ENCODE measurements around the gene ATF7IP2.

Gene ATF7IP2

DNA sequence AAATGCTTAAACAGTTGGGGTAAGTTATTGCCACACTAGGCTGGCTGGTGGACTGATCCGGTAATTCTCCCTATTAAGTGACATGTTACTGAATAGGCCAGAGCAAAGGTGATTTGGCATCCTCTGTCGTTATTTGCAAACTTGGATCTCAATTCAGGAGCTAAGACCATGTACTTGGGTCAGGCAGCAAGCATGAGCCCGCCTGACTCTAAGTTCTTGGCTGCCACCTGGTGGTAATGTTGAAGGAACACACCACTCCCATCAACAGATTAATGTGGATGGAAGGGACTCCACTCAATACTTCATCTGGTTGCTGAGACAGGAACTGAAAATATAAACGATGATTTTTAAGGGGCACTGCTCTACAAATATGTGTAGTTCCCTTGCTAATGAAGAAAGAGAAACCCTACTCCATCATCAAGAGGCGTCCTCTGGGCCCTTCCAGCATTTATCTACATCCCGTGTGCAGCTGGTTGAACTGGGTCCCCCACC, 123.7 kb downstream of the ATF7IP2 start:
- Histone ChIP-seq H3K4me3 (ENCODE audit: low read depth in 1 of 2, low read length in 2 of 2) (no peak overlapping the region), H3K4me1 (ENCODE audit: control insufficient read depth in 1 of 2, insufficient read depth in 2 of 2, low read length in 2 of 2) (peaks cover 0 to 7% of the 10 kb centered on the region in 2 donors), H3K27me3 (ENCODE audit: control insufficient read depth in 1 of 2, insufficient read depth in 2 of 2, low read length in 2 of 2) (no peaks in the 10 kb centered on the region), H3K36me3 (ENCODE audit: control insufficient read depth in 1 of 2, insufficient read depth in 2 of 2, low read length in 2 of 2) (no peaks in the 10 kb centered on the region), H3K9me3 (ENCODE audit: control insufficient read depth in 1 of 2, low read length in 2 of 2) (peaks cover 0 to 3% of the 10 kb centered on the region in 2 donors), H3K27ac (ENCODE audit: low read depth, low read length) (no peak overlapping the region), H3K9ac (ENCODE audit: low read depth in 1 of 2, low read length in 2 of 2) (no peak overlapping the region)

DNA sequence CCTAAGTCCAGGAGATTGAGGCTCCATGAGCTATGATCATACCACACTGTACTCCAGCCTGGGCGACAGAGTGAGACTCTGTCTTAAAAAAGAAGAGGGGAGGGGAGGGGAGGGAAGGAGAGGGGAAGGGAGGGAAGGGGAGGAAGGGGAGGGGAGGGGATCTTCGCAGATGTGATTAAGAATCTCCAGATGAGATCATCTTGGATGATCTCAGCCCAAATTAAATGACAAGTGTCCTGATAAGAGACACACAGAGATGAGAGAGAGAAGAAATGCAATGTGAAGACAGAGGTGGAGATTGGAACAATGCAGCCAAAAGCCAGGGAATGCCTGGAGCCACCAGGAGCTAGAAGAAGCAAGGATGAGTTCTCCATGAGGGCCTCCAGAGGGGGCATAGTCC, 124.4 kb downstream of the ATF7IP2 start:
- Histone ChIP-seq H3K4me3 (ENCODE audit: low read depth in 1 of 2, low read length in 2 of 2) (no peak overlapping the region), H3K27me3 (ENCODE audit: control insufficient read depth in 1 of 2, insufficient read depth in 2 of 2, low read length in 2 of 2) (no peaks in the 10 kb centered on the region), H3K36me3 (ENCODE audit: control insufficient read depth in 1 of 2, insufficient read depth in 2 of 2, low read length in 2 of 2) (no peaks in the 10 kb centered on the region), H3K9me3 (ENCODE audit: control insufficient read depth in 1 of 2, low read length in 2 of 2) (no peaks in the 10 kb centered on the region), H3K4me1 (ENCODE audit: control insufficient read depth in 1 of 2, insufficient read depth in 2 of 2, low read length in 2 of 2) (peaks cover 0 to 7% of the 10 kb centered on the region in 2 donors), H3K27ac (ENCODE audit: low read depth, low read length) (no peak overlapping the region), H3K9ac (ENCODE audit: low read depth in 1 of 2, low read length in 2 of 2) (no peak overlapping the region)

GRCh38 chr16:10511829-10512228, 126.0 kb downstream of the ATF7IP2 start:
- H3K9ac ChIP-seq (ENCODE audit: low read depth in 1 of 2, low read length in 2 of 2): no peak overlapping the region
- H3K27ac ChIP-seq (ENCODE audit: low read depth, low read length): no peak overlapping the region
- H3K36me3 ChIP-seq (ENCODE audit: control insufficient read depth in 1 of 2, insufficient read depth in 2 of 2, low read length in 2 of 2): no peaks in the 10 kb centered on the region
- H3K27me3 ChIP-seq (ENCODE audit: control insufficient read depth in 1 of 2, insufficient read depth in 2 of 2, low read length in 2 of 2): no peaks in the 10 kb centered on the region
- H3K4me1 ChIP-seq (ENCODE audit: control insufficient read depth in 1 of 2, insufficient read depth in 2 of 2, low read length in 2 of 2): peaks cover 0 to 7% of the 10 kb centered on the region in 2 donors
- H3K9me3 ChIP-seq (ENCODE audit: control insufficient read depth in 1 of 2, low read length in 2 of 2): no peaks in the 10 kb centered on the region
- no peak overlapping the region for H3K4me3 ChIP-seq (ENCODE audit: low read depth in 1 of 2, low read length in 2 of 2)

GRCh38 chr16:10514369-10515055, 128.7 kb downstream of the ATF7IP2 start:
- no peak overlapping the region for H3K27ac ChIP-seq (ENCODE audit: low read depth, low read length)
- no peak overlapping the region for H3K4me3 ChIP-seq (ENCODE audit: low read depth in 1 of 2, low read length in 2 of 2)
- peak overlapping the region in 1 of 2 donors; percentile 7 for H3K9ac ChIP-seq (ENCODE audit: low read depth in 1 of 2, low read length in 2 of 2)

GRCh38 chr16:10517868-10518267, 132.0 kb downstream of the ATF7IP2 start:
- no peaks in the 10 kb centered on the region for H3K9me3 ChIP-seq (ENCODE audit: control insufficient read depth in 1 of 2, low read length in 2 of 2)
- no peak overlapping the region for H3K9ac ChIP-seq (ENCODE audit: low read depth in 1 of 2, low read length in 2 of 2)
- H3K36me3 ChIP-seq (ENCODE audit: control insufficient read depth in 1 of 2, insufficient read depth in 2 of 2, low read length in 2 of 2): no peaks in the 10 kb centered on the region
- H3K4me1 ChIP-seq (ENCODE audit: control insufficient read depth in 1 of 2, insufficient read depth in 2 of 2, low read length in 2 of 2): no peaks in the 10 kb centered on the region
- no peaks in the 10 kb centered on the region for H3K27me3 ChIP-seq (ENCODE audit: control insufficient read depth in 1 of 2, insufficient read depth in 2 of 2, low read length in 2 of 2)
- H3K4me3 ChIP-seq (ENCODE audit: low read depth in 1 of 2, low read length in 2 of 2): no peak overlapping the region
- H3K27ac ChIP-seq (ENCODE audit: low read depth, low read length): no peak overlapping the region

More at GRCh38 chr16:10514369-10515055, 128.7 kb downstream of the ATF7IP2 start:
- no peaks in the 10 kb centered on the region for H3K9me3 ChIP-seq (ENCODE audit: control insufficient read depth in 1 of 2, low read length in 2 of 2)
- H3K36me3 ChIP-seq (ENCODE audit: control insufficient read depth in 1 of 2, insufficient read depth in 2 of 2, low read length in 2 of 2): no peaks in the 10 kb centered on the region
- H3K27me3 ChIP-seq (ENCODE audit: control insufficient read depth in 1 of 2, insufficient read depth in 2 of 2, low read length in 2 of 2): no peaks in the 10 kb centered on the region
- peaks cover 0 to 3% of the 10 kb centered on the region in 2 donors for H3K4me1 ChIP-seq (ENCODE audit: control insufficient read depth in 1 of 2, insufficient read depth in 2 of 2, low read length in 2 of 2)

- no peaks in the 10 kb centered on the region for H3K36me3 ChIP-seq (ENCODE audit: control insufficient read depth in 1 of 2, insufficient read depth in 2 of 2, low read length in 2 of 2)
- no peaks in the 10 kb centered on the region for H3K4me1 ChIP-seq (ENCODE audit: control insufficient read depth in 1 of 2, insufficient read depth in 2 of 2, low read length in 2 of 2)
- no peak overlapping the region for H3K9ac ChIP-seq (ENCODE audit: low read depth in 1 of 2, low read length in 2 of 2)
- no peaks in the 10 kb centered on the region for H3K27me3 ChIP-seq (ENCODE audit: control insufficient read depth in 1 of 2, insufficient read depth in 2 of 2, low read length in 2 of 2)
- H3K4me3 ChIP-seq (ENCODE audit: low read depth in 1 of 2, low read length in 2 of 2): no peak overlapping the region
- H3K9me3 ChIP-seq (ENCODE audit: control insufficient read depth in 1 of 2, low read length in 2 of 2): no peaks in the 10 kb centered on the region
- no peak overlapping the region for H3K27ac ChIP-seq (ENCODE audit: low read depth, low read length)
Observed at GRCh38 chr16:10518479-10519041, 132.7 kb downstream of the ATF7IP2 start.

GRCh38 chr16:10519297-10519696, 133.4 kb downstream of the ATF7IP2 start:
- no peaks in the 10 kb centered on the region for H3K27me3 ChIP-seq (ENCODE audit: control insufficient read depth in 1 of 2, insufficient read depth in 2 of 2, low read length in 2 of 2)
- no peak overlapping the region for H3K4me3 ChIP-seq (ENCODE audit: low read depth in 1 of 2, low read length in 2 of 2)
- no peaks in the 10 kb centered on the region for H3K9me3 ChIP-seq (ENCODE audit: control insufficient read depth in 1 of 2, low read length in 2 of 2)
- no peak overlapping the region for H3K9ac ChIP-seq (ENCODE audit: low read depth in 1 of 2, low read length in 2 of 2)
- no peak overlapping the region for H3K27ac ChIP-seq (ENCODE audit: low read depth, low read length)
- no peaks in the 10 kb centered on the region for H3K36me3 ChIP-seq (ENCODE audit: control insufficient read depth in 1 of 2, insufficient read depth in 2 of 2, low read length in 2 of 2)
- H3K4me1 ChIP-seq (ENCODE audit: control insufficient read depth in 1 of 2, insufficient read depth in 2 of 2, low read length in 2 of 2): no peaks in the 10 kb centered on the region

DNA sequence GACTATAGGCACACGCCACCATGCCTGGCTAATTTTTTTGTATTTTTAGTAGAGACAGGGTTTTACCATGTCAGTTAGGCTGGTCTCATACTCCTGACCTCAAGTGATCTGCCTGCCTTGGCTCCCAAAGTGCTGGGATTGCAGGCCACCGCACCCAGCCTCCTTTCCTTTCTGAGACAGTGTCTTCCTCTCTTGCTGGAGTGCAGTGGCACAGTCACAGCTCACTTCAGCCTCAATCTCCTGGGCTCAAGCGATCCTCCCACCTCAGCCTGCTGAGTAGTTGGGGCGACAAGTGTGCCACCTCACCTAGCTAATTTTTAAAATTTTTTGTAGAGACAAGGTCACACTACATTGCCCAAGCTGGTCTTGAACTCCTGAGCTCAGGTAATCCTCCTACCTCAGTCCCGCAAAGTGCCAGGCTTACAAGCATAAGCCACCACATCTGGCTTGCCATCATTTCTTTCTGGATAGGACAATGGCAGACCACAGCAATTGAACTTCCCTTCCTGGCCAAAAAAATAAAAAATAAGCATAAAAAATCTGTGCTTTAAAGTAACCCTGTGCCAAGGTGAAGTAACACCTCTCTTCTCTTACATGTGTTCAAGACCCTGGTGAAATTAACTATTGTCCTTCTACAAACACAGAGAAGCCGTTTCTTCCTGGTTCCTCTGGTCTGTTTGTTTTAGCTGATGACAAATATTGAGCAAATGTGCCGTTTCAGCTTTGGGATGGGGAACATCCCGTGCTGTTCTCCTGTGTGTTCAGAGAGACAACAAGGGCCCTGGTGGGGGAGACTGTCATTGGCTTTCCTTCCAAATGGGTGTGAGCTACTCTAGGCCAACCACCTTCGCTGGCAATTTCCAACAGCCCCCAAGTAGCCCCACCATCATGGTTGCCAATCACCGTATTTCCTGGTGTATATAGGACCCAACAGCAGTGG, 134.3 kb downstream of the ATF7IP2 start:
- no peaks in the 10 kb centered on the region for H3K4me1 ChIP-seq (ENCODE audit: control insufficient read depth in 1 of 2, insufficient read depth in 2 of 2, low read length in 2 of 2)
- H3K27me3 ChIP-seq (ENCODE audit: control insufficient read depth in 1 of 2, insufficient read depth in 2 of 2, low read length in 2 of 2): no peaks in the 10 kb centered on the region
- no peak overlapping the region for H3K9ac ChIP-seq (ENCODE audit: low read depth in 1 of 2, low read length in 2 of 2)
- H3K4me3 ChIP-seq (ENCODE audit: low read depth in 1 of 2, low read length in 2 of 2): no peak overlapping the region
- H3K27ac ChIP-seq (ENCODE audit: low read depth, low read length): no peak overlapping the region
- H3K36me3 ChIP-seq (ENCODE audit: control insufficient read depth in 1 of 2, insufficient read depth in 2 of 2, low read length in 2 of 2): no peaks in the 10 kb centered on the region
- no peaks in the 10 kb centered on the region for H3K9me3 ChIP-seq (ENCODE audit: control insufficient read depth in 1 of 2, low read length in 2 of 2)

- H3K36me3 ChIP-seq (ENCODE audit: control insufficient read depth in 1 of 2, insufficient read depth in 2 of 2, low read length in 2 of 2): no peaks in the 10 kb centered on the region
- H3K4me1 ChIP-seq (ENCODE audit: control insufficient read depth in 1 of 2, insufficient read depth in 2 of 2, low read length in 2 of 2): no peaks in the 10 kb centered on the region
- H3K9ac ChIP-seq (ENCODE audit: low read depth in 1 of 2, low read length in 2 of 2): no peak overlapping the region
- H3K27ac ChIP-seq (ENCODE audit: low read depth, low read length): no peak overlapping the region
- no peaks in the 10 kb centered on the region for H3K27me3 ChIP-seq (ENCODE audit: control insufficient read depth in 1 of 2, insufficient read depth in 2 of 2, low read length in 2 of 2)
- no peak overlapping the region for H3K4me3 ChIP-seq (ENCODE audit: low read depth in 1 of 2, low read length in 2 of 2)
- H3K9me3 ChIP-seq (ENCODE audit: control insufficient read depth in 1 of 2, low read length in 2 of 2): no peaks in the 10 kb centered on the region
Observed at GRCh38 chr16:10520869-10521578, 135.2 kb downstream of the ATF7IP2 start.

Measured in duodenal mucosa (tissue), 2 donors.